GM19324 (cell line): ENCODE results near the gene ELL2.

Experiments
- ATAC-seq: cut with Tn5 transposase; IDR thresholded peaks from one replicate; pipeline ENCODE4 v1.9.1; 2021; ENCODE audit warnings: mild to moderate bottlenecking, moderate library complexity; ENCODE audit not compliant: unreplicated experiment, low FRiP score

ELL2 gene

GRCh38 chr5:95958310-95959014 lies 3.2 kb downstream of the ELL2 start:
- ATAC-seq = no peak

DNA sequence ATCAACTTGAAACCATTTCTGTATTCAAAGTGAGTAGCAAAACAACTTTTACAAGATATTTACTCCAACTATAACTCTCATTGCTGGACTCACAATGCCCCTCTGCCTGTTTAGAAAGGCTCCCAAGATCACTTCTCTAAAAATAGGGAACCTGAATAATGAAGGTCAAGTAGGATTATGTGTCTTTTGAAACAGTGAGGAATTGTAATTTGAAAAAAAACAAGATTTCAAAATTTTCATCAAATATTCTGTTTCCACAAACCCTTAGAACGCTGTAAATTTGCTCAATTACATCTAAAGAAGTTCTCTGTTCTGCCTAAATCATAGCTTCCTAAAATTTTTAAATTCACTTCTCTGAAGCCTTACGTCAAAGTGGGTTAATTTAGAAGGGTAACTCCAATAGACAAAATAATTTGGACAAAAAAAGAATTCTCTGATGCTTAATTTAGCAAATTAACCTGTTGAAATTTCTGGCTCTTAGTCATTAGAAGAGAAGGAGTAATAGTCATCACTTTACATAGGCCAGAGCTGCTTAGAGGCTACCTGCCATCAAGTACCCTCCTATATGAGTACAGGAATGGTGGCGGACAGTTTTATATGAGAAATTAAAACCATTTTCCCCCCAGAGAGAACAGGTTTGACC lies 4.0 kb downstream of the ELL2 start:
- no peak for ATAC-seq

- no peak for ATAC-seq
Measured at GRCh38 chr5:95956900-95957293, 4.8 kb downstream of the ELL2 start.

DNA sequence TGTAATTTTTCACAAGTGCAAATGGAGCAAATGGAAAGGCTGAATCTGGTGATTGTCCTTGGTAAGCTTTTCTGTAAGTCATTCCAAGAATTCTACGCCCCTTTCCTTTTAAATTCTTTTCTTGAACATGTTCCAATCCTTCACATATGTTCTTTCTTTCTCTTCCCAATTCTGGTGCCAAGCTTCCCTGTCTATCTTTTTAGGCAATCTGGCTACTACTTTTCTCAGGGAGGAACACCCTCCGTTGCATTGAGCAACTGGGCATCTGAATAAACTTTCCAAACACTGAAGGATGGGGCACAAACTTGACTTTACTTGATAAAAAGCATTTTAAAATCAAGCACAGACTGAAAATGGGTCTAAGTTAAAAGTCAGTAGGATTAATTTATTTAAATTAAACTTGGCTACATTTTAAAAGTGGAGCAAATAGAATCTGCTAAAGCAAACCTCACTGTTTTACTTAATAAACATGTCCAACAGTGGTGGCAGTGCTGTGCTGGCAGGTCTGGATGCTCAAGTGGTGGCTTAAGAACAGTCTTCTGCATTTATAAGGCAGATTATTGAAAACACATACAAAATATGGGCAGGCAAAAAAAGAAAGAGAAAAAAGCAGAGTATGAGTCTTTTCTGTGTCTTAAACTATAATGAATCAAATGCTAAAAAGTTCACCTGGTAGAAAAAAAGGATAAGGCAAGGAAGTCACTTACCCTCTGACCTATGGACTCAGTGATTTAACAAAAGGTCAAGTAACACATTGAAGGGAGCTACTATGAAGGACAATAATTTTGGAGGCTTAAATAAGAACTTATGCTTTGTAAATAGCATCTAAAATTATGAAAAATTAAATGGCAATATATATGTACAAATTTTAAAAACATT lies 5.4 kb downstream of the ELL2 start:
- ATAC-seq = no peak

DNA sequence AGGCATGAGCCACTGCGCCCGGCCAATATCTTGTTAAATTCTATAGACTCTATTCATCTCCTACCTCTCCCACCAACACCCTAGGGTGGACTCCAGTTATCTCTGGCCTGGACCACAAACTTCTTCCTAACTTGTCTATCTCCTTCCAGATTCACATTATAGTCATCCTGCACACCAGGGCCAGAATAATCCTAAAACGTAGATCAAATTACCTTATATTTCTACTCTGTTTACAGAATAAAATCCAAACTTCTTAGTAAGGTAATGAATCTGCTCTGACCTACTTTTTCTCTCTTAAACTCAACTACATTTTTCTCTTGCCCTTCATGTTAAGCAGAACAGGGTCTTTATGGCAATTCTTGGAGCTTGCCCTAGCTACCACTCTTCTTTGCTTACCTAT lies 6.9 kb downstream of the ELL2 start:
- no peak for ATAC-seq

GRCh38 chr5:95953021-95953702 lies 8.5 kb downstream of the ELL2 start:
- no peak for ATAC-seq

DNA sequence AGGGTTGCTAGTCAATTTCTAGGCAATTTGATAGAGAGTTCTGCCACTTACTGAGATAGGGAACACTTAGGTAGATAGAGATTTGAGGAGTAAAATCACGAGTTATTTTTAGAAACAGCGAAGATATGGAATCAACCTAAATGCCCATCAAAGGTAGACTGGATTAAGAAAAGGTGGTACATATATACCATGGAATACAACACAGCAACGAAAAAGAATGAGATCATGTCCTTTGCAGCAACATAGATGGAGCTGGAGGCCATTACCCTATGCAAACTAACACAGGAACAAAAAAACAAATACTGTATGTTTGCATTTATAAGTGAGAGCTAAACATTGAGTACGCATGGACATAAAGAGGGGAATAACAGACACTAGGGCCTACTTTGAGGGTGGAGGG lies 9.7 kb downstream of the ELL2 start:
- ATAC-seq = no peak

DNA sequence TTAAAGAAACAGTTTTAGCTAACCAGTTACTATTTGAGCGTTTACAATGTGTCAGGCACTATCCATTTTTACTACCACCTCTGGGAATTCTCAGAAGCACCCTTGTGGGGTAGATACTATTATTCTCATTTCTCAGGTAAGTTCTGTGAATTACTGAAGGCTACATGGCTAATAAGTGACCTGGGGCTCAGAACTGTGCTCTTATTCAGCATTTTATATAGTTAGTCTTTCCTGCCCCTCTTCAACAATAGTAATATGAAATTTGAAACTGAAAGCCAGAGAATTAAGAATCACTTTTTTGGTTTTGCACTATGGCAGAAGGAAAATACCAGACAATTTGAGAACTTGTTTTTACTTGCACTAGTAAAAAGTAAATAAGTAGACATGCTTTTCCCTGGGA lies 11.8 kb downstream of the ELL2 start:
- ATAC-seq = no peak

DNA sequence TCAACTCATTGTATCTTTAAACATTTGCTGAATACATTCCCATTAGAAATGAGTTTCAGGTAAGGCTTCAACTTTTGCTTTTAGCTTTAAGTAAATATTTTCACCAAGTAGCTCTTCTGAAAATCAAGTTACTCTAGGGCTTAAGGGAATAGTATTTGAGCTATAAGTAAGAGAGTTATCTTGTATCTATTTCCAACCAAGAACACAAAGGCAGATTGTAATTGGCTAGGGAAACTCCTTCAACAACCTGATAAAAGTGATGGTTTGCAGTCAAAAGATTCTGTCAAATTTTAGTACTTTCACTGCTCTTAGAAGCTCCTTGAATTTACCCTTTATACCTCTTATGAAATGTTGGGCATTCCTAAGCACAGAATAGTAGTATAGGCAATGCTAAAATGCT lies 13.0 kb downstream of the ELL2 start:
- no peak for ATAC-seq

- ATAC-seq = no peak
Measured at GRCh38 chr5:95946451-95946850, 15.2 kb downstream of the ELL2 start.

DNA sequence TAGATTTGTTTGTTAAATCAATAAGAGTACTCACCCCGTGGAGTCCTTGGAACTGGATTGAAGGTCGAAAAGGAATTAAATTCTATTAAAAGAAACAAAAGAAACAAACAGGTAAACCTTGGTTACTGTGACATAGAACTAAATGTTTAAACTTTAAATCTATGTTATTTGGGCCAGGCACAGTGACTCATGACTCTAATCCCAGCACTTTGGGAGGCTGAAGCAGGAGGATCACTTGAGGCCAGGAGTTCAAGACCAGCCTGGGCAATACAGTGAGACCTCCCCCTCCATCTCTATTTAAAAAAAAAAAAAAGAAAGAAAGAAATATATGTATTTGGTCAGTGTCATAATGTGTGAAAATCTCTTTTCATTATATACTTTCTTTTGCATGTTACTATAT lies 18.7 kb downstream of the ELL2 start:
- no peak for ATAC-seq

DNA sequence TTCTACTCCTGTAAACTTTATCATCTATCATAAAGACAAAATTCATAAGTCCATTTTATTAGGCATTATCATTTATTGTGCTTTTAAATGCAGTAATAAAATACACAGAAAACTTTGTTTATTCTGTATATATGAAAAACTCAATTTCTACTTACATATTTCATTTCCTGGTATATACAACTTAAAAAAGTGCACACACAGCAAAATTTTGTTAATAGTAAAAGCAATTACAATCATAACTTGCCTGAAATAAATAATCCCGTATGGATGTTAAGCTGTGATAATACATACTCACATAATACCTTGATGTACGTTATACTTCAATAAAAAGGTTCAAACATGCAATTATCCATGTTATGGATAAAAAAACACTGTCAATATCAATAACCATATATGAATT lies 19.2 kb downstream of the ELL2 start:
- no peak for ATAC-seq

GRCh38 chr5:95941756-95942155 lies 19.9 kb downstream of the ELL2 start:
- ATAC-seq = no peak

DNA sequence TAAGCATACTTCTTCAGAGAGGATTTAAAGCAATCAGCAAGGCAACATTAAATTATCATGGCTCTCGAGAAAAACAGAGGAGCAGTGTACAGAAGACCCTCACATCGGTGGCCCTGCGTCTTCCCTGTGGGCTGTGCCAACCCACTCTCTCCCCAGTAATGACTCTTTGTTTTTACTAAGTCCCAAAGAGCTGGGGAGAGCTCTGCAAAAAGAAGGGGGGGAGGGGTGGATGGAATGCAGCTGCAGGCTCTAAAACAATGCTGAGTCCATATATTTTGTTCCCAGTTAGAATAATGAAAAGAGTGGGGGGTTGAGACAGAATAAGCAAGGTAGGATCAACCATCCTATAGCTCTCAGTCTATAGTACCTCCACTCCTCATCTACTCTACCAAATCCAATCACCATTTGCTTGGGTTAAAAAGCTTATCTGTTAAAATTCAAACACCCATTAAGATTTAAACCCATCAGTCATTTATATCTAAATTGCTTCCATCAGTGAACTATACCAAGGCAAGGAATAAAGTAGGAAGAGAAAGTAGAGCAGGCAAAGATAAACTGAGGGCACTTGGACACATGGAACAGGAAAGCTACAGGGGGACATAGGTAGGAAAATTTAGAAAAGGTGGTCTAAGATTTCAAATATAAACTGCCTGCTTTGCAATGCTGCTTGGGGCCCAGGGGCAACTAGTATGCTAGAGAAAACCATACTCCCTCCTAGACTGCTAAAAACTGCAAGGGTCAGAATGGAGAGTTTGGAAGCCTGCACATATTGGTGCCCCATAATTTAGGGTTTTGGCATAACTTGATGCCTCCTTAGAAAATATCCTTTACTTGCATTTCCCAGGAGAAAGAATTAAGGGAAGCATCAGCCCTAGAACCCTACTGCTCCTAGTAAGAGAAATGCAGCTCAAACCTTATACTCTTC lies 20.6 kb downstream of the ELL2 start:
- no peak for ATAC-seq

GRCh38 chr5:95939465-95939864 lies 22.2 kb downstream of the ELL2 start:
- ATAC-seq = peak; percentile 68

DNA sequence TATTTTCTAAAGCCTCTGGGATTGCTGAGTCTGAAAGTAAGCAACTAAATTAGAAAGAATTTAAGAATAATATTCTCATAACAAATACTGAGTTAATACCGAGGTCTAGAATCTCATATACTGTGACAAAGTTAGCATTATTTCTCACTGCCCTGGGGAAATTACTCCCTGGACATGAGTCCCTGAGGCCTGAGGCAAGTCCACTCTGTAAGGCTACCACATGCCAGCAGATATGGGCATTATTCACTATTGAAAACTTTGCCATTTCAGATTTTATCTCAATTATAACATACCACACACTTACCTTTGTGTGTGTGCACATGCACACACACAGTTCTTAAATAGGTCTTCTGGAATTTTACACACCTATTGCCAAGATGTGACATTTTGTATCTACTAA lies 22.9 kb downstream of the ELL2 start:
- no peak for ATAC-seq

GRCh38 chr5:95938347-95938746 lies 23.3 kb downstream of the ELL2 start:
- no peak for ATAC-seq

GRCh38 chr5:95937607-95938152 lies 24.0 kb downstream of the ELL2 start:
- ATAC-seq = no peak

DNA sequence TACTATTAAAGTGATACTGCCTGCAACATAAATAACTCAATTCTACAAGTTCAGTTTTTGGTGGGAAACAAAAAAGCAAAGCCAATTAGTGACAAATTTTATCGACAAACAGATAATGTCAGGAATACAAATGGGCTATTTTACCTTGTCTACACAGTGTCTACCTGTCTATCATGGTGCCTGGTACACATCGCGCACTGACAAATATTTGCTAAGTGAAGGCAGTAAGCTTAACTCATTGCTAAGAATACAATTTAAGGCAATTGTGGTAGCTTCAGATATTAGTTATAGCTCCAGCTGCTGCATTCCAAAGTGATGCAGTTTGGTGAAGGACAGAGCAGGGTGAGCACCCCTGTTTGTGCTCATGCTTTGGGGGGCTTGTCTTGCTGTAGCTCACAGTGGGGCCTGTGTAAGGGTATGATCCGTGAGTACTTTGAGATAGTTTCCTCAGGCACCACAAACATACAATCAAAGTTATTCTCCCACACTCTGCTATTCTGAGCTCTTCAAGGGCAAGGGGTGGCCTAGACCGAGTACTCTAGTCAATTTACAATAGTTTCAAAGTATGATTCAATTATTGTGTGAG lies 24.7 kb downstream of the ELL2 start:
- ATAC-seq = no peak
